Stimulated activated CD8-positive, alpha-beta memory T cell treated with anti-CD3 and anti-CD28 coated beads, Interleukin-4, amount 100 ng/mL, for 48 hours (primary cell): Measurements from ENCODE around the gene POU6F2.
A peak's percentile ranks its signal among the peaks of the same experiment; 100 is the strongest.

ENCODE experiments used
- DNase-seq: peaks from one replicate; pipeline ENCODE4 v3.0.0-alpha.2; 2020

POU6F2 gene

DNA sequence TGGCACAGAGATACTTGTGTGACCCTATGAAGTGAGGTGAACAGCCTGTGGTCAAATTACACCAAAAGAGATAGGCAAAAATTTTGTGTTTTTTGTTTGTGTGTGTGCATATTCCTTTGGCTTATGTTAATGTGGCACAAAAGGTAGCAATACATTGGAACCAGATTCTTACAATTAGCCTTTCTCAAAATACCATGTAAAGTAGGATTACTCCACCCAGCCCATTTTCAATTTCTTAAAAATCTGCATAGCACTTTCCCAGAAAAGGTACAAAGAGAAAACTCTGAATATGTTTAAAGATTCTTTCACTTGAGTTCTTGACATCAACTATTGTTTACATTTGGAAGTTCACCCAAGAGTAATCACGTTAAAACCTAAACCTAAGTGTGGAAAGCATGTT, 431.2 kb downstream of the POU6F2 start:
- DNase-seq, result no peak

DNA sequence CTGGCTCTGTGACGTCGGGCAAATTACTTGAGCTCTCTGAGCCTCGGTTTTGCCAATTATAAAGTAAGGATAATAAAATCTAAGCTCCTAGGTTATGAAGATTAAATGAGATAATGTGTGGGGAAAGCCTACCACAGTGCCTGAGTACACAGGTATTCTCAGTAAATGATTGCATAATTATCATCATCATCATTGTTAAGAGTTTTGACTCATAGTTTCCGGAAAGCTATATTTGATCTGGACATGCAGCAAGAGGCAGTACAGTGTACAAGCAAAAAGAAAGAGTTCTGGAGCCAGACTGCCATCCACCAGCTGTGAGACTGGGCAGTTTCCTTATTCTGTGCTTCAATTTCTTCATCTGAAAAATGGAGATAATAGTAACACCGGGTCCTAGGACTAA, 432.9 kb downstream of the POU6F2 start:
- no peak for DNase-seq

DNA sequence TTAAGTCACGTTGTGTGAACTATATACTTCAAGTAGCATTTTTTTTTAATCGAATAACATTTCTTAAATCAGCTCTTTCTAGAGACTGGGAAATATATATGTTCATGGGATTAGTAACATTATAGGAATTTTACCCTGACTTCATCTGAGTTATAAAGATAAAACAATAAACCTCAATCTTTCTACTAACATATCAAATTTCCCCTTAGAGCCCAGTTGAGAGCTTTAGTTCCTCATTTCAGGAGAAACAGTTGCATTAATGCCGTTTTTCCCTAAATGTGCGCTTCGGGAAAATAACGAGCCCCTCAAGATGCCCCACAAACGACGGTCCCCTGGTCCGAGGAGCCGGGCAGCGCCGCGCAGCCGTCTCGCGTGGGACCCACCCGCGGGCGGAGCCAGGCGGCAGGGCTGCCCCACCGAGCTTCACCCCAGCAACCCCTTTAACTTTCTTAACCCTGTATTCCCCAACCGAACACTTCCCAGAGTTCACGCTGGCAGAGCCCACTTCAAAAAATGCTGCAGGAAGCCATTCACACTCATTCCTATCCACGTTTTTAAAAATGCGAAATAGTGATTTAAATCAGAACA, 436.0 kb downstream of the POU6F2 start:
- no peak for DNase-seq

DNA sequence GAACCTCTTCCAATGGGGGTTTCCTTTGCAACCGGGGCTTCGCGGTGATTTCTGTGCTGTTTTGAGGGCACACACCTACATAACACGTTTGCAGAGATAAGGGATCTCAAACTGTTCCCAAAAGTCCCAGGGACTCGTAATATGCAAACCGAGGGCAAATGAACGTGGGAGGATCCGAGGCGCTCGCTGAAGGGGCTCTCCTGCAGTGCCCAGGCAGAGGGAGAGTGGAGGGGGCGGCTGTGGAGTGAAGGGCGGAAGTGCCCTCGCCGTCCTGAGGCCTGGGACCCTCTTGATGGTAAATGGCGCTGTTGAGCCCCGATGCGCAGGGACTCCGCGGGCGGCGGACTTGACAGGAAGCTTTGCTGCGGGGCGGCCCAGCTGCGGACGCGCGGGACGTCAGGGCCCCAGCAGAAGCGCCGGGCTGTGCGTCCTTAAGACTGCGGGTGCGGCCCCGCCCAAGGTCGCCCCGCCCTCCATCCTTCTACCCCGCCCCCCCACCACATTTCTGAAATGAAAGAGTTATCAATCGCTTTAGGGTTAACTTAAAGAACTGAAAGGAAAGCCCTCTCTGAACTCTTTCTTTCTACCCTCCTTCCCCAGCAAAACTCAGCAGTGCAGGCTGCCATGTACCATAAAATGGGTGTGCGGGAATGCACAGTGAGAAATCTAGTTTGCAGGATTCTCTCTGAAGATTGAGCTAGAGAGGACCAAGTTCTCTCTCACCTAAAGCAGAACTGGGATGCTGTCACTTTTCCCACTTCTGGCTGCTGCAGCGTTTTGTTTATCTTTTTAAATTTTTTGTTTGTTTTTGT, 436.7 kb downstream of the POU6F2 start:
- peak; percentile 63 for DNase-seq

DNA sequence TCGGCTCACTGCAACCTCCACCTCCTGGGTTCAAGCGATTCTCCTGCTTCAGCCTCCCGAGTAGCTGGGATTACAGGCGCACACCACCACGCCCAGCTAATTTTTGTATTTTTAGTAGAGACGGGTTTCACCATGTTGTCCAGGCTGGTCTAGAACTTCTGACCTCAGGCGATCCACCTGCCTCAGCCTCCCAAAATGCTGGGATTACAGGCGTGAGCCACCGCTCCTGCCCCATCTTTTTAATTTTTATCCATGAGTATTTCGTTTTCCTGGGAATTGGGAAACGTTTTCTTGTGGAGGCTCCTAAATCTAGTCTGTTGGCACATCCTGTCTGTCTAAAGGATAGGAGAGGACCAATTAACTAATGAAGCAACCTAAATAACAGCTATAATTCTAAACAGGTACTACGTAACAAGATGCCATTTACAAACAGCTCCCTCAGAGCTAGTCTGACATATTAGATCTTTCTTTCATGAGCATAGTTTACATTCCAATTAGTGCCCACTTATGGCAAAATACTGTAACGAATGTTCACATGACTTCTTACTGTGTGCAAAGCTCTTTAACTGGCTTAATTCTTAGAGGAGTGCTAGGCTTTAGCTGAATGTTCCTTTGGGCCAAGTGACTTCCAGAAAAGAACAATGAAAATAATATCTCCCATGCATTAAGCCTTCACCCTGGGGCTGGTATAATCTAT, 437.5 kb downstream of the POU6F2 start:
- no peak for DNase-seq

DNA sequence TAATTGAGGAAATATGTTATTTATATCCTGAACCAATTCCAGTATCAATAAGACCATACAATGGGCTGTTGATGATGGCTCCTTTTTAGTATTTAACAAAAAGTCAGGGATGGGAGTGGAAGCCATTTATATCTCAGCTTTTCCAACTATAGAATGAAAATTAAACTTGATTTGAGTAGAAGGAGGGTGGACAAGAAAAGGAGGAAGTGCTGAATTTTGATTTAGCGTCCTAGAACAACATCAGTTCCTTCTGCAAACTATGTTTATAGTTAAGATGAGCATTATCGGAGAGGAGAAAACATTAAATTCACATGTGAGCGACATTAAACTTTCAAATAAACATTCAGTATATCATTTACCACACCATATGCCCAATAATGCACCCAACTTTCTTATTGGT, 439.2 kb downstream of the POU6F2 start:
- no peak for DNase-seq

DNA sequence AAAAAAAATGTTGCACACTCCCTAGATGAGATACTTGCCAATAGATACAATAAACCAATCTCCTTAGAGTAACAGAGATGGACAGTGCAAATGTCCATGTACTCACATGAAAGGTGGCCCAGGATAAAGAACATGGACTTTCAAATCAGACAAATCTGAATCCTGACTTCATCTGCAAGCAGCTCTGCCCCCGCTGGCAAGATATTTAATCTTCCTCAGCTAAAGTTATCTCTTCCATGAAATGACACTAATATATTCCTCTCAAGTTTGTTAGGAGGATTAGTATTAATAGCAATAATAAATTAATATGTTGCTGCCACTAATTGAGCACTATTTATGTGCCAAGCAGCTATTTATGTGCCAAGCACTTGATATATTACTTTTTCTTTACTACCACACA, 439.9 kb downstream of the POU6F2 start:
- no peak for DNase-seq

DNA sequence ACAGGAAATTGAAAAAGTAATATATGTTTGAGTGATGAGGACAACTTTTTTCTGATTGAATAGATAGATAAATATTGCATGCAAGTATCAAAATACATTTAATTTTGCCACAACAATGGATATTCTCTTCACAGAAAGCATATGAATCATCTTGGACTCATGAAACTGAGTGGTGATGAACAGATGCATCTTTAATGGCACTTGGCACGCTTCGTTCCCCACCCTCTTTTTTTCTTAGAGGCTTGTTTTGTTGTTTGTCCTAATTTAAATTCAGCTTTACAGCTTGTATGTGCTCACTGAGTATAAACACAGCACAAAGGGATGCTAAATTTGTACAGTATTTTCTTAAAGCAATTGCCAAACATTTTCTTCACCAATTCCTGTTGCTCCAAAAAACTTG, 443.5 kb downstream of the POU6F2 start:
- DNase-seq, result no peak

DNA sequence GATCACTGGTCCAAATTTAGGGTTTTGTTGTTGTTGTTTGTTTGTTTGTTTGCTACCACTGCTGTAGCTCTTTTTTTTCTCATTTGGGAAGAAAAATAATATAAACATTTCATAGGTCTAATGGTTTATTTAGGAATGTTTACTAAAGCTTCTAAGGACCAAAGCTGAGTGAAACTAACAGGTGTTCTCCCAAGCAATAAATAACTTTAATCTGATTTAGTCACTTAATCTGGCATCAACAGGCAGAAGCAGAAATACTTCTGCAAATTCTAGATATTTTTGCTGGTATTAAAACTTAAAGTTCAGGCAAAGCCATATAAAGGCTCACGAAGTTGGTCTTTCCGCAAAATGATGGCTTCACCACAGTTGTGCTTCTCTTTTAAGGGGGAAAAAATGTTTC, 444.0 kb downstream of the POU6F2 start:
- DNase-seq, result no peak

DNA sequence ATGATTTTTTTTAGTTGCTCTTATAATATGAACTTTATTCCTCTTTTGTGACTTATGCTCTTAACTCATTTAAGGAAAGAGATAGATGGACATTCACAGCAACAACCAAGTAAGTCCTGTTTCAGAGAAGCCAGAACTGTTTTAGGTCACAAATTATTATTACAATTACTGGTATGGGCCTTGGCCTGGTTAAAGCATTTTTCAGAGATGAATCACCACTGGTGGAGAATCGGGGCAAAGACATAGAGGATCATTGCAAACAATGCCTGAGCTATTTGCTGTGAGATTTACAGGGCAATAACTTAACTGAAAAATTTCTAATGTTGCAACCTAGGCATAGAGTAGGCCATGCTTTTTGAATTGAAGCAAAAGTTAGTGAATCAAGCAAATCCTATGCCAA, 450.5 kb downstream of the POU6F2 start:
- DNase-seq, result no peak

DNA sequence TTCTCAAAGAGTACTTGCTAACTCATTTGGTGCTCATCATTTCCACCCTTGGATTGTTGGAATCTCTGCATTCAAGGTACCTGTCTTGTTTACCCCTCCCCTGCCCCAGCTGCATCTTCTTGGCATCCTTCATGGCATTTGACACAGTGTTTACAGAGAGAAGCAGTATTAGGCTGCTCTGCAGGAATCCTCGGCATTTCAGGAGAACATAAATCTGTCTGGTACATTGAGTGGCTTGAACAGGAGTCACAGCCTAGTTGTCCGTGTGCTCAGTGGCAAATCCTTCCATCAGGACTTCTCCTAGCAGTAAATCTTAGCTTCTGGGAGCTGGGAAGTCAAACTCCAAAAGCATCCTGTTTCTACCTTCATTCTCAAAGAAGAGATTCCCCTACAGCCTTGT, 451.7 kb downstream of the POU6F2 start:
- DNase-seq, result no peak

DNA sequence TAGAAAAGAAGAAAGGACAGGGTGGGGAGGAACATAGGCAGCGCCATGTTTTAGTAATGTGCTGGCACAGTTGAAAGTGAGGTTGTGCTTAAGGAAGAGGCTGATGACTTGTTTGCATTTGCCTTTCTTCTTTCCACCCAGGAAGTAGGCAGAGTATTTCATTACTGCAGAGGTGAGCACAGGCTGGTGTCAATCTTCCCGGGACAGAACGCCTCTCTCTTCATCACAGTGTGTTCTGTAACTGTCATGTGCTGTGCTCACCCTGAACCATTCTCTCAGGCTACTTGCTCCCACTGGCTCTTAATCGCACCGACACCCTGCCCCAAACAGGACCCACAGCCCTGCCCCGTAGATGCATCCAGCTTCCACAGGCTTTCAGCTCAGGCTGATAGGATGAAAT, 452.7 kb downstream of the POU6F2 start:
- no peak for DNase-seq

DNA sequence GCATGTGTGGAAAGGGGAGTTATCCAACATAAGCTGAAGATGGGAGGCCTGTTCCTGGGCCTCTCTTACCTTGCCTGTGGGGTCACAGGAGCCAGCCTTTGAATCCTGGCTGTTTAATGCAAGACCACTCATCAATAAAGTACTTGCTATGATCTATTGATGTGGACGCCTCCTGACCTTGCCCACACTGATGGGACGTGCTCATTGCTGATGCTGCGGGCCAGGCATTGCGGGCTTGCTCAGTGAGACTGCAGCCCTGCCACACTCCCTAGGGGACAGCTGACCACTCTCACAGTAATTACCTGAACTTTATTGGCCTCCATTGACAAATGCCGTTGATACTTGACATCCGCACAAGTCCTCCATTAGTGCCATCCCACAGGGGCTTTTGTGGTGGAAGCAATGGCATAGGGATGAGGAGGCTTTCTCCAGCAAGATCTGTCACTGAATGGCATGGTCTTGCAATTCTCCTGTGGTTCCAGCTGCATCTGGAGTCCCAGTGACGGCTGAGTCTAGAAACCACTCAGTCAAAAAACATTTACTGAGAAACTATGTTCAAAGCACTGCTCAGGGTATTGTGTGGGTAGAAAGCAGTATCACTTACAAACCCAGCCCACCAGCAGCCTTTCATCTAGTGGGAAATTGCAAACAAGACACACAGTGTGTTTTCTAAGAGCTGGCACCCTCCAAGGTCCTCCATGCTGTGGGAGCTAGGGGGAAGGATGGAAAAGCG, 453.4 kb downstream of the POU6F2 start:
- no peak for DNase-seq

DNA sequence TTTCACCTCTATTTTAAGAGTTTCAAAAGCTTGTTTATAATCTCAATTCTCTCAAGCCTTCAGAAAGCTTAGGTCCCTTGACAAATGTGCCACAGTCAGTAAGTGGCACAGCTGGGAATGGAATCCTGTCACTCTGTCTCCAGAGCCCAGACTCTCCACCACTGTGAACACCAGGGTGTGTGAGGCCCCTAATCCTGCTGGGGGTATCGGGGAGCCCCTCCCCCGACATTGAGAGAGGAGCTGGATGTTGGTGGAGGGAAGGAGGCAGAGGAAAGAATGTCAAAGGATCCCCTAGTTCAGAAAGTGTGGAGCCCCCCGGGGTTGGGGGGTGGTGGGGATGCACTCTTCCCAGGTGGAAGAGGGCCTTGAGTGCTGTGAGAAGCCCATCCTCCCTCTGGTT, 454.7 kb downstream of the POU6F2 start:
- no peak for DNase-seq

DNA sequence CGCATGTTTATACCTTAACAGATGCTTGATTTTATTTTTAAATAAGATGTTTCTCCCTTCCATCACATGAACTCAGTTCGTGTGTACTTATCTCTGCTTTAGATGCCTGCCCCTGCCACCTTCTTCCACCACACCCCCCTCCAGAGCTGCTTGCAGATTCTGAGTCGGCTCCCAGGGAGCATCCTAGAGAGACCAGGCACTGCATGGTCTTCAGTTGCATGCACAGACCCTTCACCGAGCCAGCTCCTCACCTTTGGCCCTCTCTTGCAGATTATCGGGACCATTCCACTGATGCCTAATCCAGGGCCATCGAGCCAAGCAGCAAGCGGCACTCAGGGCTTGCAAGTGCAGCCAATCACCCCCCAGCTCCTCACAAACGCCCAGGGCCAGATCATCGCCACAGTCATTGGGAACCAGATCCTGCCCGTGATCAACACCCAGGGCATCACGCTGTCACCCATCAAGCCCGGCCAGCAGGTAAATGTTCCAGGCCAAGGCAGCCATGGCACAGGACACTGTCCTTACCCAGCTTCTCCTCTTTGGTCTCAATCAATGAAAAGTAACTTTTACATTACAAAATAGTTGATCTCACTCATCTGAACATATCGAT, 455.2 kb downstream of the POU6F2 start:
- no peak for DNase-seq

DNA sequence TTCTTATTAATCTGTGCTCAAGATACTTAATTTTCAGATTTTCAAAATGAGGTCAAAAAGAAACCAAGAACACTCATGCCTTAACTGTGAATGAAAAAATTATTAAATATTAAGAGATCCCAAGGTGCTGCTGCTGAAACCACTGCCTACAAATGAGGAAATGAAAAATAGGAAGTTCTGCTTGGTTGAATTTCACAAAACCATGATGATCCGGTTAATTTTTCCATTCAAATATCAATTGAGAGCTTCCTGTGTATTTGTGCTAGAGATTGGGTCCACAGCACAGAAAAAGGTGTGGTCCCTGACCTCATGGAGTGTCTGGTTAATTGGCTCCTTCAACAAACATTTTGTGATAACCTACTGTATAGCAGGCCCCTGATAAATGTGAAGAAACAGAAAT, 455.8 kb downstream of the POU6F2 start:
- no peak for DNase-seq

DNA sequence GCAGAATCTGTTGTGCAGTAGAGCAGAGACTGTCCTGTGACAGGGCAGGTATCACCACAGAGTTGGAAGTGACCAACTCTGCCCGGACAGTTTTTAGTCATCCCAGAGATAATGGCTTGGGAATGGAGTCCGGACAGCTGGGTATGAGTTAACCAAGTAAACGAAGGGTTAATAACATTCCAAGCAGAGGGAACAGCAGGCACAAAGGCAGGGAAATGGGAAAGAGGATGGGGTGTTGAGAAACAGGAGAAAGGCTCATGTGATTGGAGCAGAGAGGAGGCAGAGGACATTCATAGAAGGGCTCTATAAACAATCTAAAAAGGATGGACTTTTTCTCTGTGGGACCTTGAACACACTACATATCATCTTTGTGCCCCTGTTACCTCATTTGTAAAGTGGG, 456.3 kb downstream of the POU6F2 start:
- DNase-seq, result no peak

DNA sequence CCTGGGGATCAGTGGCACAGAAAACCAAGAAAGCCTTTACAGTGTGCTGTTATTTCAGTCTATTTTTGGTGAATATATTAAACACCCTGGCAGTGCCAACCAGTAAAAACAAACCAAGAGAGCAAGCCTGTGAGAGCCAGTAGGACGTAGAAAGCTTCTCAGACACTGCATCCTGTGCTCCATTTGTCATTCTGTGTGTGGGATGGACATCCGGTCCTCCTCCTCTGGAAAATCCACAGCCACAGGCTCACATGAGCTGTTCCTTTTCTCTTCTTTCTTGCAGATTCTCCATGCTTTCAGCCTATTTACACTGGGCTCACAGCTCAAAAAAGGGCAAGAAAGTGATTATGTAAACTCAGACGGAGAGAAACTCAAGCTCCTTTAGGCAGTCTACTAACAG, 468.8 kb downstream of the POU6F2 start:
- DNase-seq, result no peak

DNA sequence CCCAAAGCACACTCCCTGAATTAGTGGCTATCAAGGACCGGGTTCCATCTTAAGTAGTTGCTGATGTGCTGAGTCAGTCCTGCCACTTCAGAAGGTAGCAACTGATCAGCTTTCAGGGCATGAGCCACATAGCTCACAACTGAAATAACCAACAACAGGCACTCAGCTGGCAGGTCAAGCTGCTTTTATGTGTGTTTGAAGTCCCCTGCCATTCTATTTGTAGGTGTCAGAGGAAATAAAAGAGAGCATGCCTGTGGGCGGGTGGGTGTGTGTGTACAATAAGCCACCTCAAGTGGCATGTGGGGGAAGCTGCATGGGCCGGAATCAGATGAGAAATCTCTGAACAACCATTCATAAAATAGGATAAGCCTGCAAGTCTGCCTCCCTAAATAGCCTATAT, 474.2 kb downstream of the POU6F2 start:
- DNase-seq, result no peak

DNA sequence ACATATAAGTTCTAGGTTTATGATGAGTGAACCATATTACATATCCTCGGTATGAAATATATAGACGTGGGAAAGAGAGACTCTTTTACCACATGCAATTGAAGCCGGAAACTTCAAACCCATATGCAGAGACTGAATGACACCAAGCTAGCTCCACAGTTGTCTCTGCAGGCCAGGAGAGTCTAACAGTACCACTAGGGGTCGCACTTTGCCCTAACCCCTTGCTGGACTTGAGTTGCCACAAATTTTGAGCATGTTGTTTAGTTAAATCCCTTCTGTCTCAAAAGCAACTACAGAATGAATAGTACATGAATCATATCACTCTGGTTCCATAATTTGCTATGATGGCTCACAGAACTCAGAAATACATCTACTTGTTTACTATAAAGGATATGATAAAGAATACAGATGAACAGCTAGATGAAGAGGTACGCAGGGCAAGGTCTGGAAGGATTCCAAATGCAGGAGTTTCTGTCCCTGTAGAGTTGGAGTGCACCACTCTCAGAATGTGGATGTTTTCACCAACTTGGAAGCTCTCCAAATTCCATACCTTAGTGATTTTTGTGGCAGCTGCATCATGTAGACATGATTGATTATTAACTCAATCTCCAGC, 476.1 kb downstream of the POU6F2 start:
- peak; percentile 72 for DNase-seq

DNA sequence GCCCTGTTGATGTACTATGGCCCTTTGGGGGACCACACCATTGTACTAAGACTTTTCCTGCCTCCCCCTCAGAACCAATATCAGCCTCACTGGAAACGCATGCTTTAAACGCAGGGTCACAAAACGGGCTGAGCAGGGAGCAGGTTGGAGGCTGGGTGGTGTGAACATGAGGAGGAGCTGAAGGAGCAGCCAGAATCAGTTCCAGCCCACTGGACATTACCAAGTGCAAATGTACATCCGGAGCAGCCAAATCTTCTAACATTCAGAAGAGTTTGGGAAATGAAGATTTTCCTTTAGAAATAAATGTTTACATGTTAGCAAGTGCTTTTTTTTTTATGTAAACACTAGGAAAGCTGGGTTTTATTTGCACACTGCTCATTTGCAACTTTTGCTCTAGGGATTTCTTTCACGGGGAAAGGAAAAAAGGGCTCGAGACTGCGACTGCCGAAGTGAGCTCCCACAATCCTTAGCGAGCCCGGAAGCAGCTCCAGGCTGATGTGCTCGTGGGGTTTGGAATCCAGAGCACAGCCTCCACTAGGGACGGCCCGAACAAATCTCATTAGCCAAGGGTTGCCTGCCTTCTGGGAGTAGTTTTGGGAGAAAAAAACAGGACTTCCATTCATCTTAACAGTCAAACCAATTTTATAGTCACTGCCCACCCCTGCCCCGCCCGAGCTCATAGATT, 480.5 kb downstream of the POU6F2 start:
- DNase-seq, result no peak

DNA sequence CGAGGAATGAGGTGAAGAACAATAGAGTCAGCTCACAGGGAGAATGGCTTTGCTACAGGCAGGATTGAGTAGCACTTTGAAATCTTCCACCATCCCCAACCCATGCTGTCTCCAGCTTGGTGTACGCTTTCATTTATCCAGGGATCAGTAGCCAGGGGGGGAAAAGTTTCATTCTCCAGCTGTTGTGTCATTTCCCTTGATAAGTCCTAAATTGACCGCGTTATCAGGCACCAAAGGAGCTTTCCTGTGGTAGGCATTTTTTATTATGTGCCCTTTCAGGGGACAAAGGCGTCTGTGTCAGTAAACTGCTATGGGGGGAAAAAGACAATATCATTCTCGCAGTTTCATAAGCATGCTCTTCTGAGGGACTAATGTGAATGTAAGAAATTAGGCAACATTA, 481.9 kb downstream of the POU6F2 start:
- no peak for DNase-seq
